Measurements from ENCODE around the gene DENND5A. TPM values are rescaled to one million over a fixed set of nuclear protein-coding genes. Genes with fewer than 3 reads are reported as not detected.

The DENND5A gene
- total and polyA plus RNA-seq, 9 of the 15 experiments (the other 6 are each of a cell fraction or from before 2014, with no cell fraction given): 11.7 to 130 (median 46.3) TPM

DNA sequence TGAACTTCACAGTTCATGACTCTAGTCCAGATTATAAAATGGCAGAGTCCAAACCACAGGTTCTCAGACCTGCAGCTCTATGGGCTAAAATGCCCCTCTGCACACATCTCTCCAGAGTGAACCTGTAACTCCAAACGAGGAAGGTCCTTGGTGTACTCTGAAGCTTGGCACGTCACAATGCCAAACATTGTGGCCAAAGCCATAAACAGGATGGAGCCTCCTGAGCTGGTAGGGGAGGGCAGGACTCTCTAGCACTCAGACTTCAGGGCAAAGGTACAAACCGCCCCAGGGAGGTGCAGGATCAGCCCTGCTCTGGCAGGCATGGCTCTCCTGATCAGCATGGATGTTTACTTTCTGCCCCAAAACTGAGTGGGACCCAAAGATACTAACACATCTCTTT is 176.1 kb downstream of the DENND5A start (continued):
- TF ChIP-seq, protein P1, sequence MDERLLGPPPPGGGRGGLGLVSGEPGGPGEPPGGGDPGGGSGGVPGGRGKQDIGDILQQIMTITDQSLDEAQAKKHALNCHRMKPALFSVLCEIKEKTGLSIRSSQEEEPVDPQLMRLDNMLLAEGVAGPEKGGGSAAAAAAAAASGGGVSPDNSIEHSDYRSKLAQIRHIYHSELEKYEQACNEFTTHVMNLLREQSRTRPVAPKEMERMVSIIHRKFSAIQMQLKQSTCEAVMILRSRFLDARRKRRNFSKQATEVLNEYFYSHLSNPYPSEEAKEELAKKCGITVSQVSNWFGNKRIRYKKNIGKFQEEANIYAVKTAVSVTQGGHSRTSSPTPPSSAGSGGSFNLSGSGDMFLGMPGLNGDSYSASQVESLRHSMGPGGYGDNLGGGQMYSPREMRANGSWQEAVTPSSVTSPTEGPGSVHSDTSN (CRISPR knock-in tag; IDR thresholded peaks at IDR 0.05; ENCODE audit: low read depth): no peak
- TF ChIP-seq, protein P1 (tag; conservative IDR thresholded peaks at IDR 0.05; ENCODE audit: low read depth): no peak
- TF ChIP-seq CHD1 (IDR thresholded peaks at IDR 0.05; ENCODE audit: low read length) (no peak), POLR2H (tag; IDR thresholded peaks at IDR 0.05; ENCODE audit: low read depth) (no peak), HCFC1 (IDR thresholded peaks at IDR 0.05; ENCODE audit: low read depth, low read length) (no peak)

Small RNA genes within 50 kb of the gene (microRNA-seq; reads per million reads assigned to microRNA genes)
- gene MIR5691 (ENCODE audit: borderline microRNAs expressed): not detected

Small RNA genes within 50 kb of the gene (small RNA-seq; reads per million reads assigned to genes)
- gene MIR5691: not detected
- gene RF00017: not detected

Other genes starting within 250 kb of the DENND5A start
- gene SCUBE2, start 173.8 kb downstream of the DENND5A start, total RNA-seq (2014; rRNA removed): 0.41 TPM in 1 of 2 replicates, not detected in the other
- gene SCUBE2, start 173.8 kb downstream of the DENND5A start, total RNA-seq (2014; rRNA removed; fragmentation: Illumina TruSeq; extraction: Trizol): 0.35 TPM in 1 of 2 replicates, not detected in the other
- gene SCUBE2, start 173.8 kb downstream of the DENND5A start, total RNA-seq (2015; rRNA removed; fragmentation: Illumina TruSeq; extraction: Trizol): 0.30 and 0.40 TPM in 2 replicates
- gene SCUBE2, start 173.8 kb downstream of the DENND5A start, total RNA-seq (2021): 0.16 TPM in 1 of 2 replicates, not detected in the other
- gene SCUBE2, start 173.8 kb downstream of the DENND5A start, polyA plus RNA-seq (2011; rRNA removed): 0.07 and 0.15 TPM in 2 replicates
- gene SCUBE2, start 173.8 kb downstream of the DENND5A start, polyA plus RNA-seq (2014; fragmentation: Illumina TruSeq; extraction: Trizol): not detected in 2 replicates
- gene SCUBE2, start 173.8 kb downstream of the DENND5A start, polyA plus RNA-seq (2014; fragmentation: Nextera tagmentation; extraction: Ambion mirVana): under 1 TPM in 1 of 2 experiments, not detected in 1; 0.06 TPM
- gene SCUBE2, start 173.8 kb downstream of the DENND5A start, polyA plus RNA-seq (2014; rRNA removed): 0.16 TPM in 1 of 2 replicates, not detected in the other
- 58.5 and 65.8 TPM in 2 replicates for gene TMEM41B, start 49.2 kb upstream of the DENND5A start, total RNA-seq (2014; rRNA removed)
- 51.5 and 58.8 TPM in 2 replicates for gene TMEM41B, start 49.2 kb upstream of the DENND5A start, total RNA-seq (2014; rRNA removed; fragmentation: Illumina TruSeq; extraction: Trizol)
- gene TMEM41B, start 49.2 kb upstream of the DENND5A start, total RNA-seq (2015; rRNA removed; fragmentation: Illumina TruSeq; extraction: Trizol): 34.5 and 37.0 TPM in 2 replicates
- gene TMEM41B, start 49.2 kb upstream of the DENND5A start, total RNA-seq (2021): 44.3 and 48.7 TPM in 2 replicates
- gene TMEM41B, start 49.2 kb upstream of the DENND5A start, polyA plus RNA-seq (2011; rRNA removed): 79.6 and 89.6 TPM in 2 replicates
- 28.1 and 28.8 TPM in 2 replicates for gene TMEM41B, start 49.2 kb upstream of the DENND5A start, polyA plus RNA-seq (2014; fragmentation: Illumina TruSeq; extraction: Trizol)
- gene TMEM41B, start 49.2 kb upstream of the DENND5A start, polyA plus RNA-seq (2014; fragmentation: Nextera tagmentation; extraction: Ambion mirVana): 10 to 100 TPM; 17.1 to 24.7 TPM
- gene TMEM41B, start 49.2 kb upstream of the DENND5A start, polyA plus RNA-seq (2014; rRNA removed): 58.7 and 75.6 TPM in 2 replicates
- gene IPO7, start 119.3 kb upstream of the DENND5A start, total RNA-seq (2014; rRNA removed): 48.2 and 50.7 TPM in 2 replicates
- 138 and 149 TPM in 2 replicates for gene IPO7, start 119.3 kb upstream of the DENND5A start, total RNA-seq (2014; rRNA removed; fragmentation: Illumina TruSeq; extraction: Trizol)
- 101 and 110 TPM in 2 replicates for gene IPO7, start 119.3 kb upstream of the DENND5A start, total RNA-seq (2015; rRNA removed; fragmentation: Illumina TruSeq; extraction: Trizol)
- 136 and 139 TPM in 2 replicates for gene IPO7, start 119.3 kb upstream of the DENND5A start, total RNA-seq (2021)
- 96.0 and 124 TPM in 2 replicates for gene IPO7, start 119.3 kb upstream of the DENND5A start, polyA plus RNA-seq (2011; rRNA removed)
- 112 and 129 TPM in 2 replicates for gene IPO7, start 119.3 kb upstream of the DENND5A start, polyA plus RNA-seq (2014; fragmentation: Illumina TruSeq; extraction: Trizol)
- gene IPO7, start 119.3 kb upstream of the DENND5A start, polyA plus RNA-seq (2014; fragmentation: Nextera tagmentation; extraction: Ambion mirVana): 10 to 100 TPM; 23.6 to 28.7 TPM
- gene IPO7, start 119.3 kb upstream of the DENND5A start, polyA plus RNA-seq (2014; rRNA removed): 69.1 and 73.4 TPM in 2 replicates
- 17.3 and 23.6 TPM in 2 replicates for gene ZNF143, start 195.7 kb upstream of the DENND5A start, total RNA-seq (2014; rRNA removed)
- gene ZNF143, start 195.7 kb upstream of the DENND5A start, total RNA-seq (2014; rRNA removed; fragmentation: Illumina TruSeq; extraction: Trizol): 29.8 and 32.9 TPM in 2 replicates
- gene ZNF143, start 195.7 kb upstream of the DENND5A start, total RNA-seq (2015; rRNA removed; fragmentation: Illumina TruSeq; extraction: Trizol): 25.6 and 27.1 TPM in 2 replicates
- gene ZNF143, start 195.7 kb upstream of the DENND5A start, total RNA-seq (2021): 26.2 and 30.4 TPM in 2 replicates
- gene ZNF143, start 195.7 kb upstream of the DENND5A start, polyA plus RNA-seq (2011; rRNA removed): 55.6 and 58.5 TPM in 2 replicates
- gene ZNF143, start 195.7 kb upstream of the DENND5A start, polyA plus RNA-seq (2014; fragmentation: Illumina TruSeq; extraction: Trizol): 21.5 and 28.2 TPM in 2 replicates
- gene ZNF143, start 195.7 kb upstream of the DENND5A start, polyA plus RNA-seq (2014; fragmentation: Nextera tagmentation; extraction: Ambion mirVana): 10 to 100 TPM; 18.4 to 34.4 TPM
- 16.8 and 19.8 TPM in 2 replicates for gene ZNF143, start 195.7 kb upstream of the DENND5A start, polyA plus RNA-seq (2014; rRNA removed)